ENCODE data around the gene KCNAB3. TPM values are rescaled to one million over a fixed set of nuclear protein-coding genes. Genes with fewer than 3 reads are reported as not detected.

Gene KCNAB3
- total RNA-seq, 2 donors from 2014 or later, result 1.2 to 4.5 TPM

DNA sequence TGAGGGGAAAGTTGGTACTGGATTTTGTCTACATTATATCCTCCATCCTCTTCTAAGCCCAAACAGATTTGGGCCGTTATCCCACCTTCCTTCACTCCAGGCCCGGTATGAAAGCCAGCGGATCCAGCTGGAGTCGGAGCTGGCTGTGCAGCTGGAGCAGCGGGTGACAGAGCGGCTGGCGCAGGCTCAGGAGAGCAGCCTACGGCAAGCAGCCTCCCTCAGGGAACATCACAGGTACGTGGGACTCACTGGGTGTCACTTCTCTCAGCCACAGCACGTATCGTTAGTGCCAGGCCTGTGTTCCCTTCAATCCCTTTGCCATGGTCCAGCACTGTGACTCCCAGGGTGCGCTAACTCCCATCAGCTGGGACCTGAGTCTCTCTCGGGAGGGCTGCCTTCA lies 13.6 kb upstream of the KCNAB3 start:
- peaks cover 4 to 20% of the 10 kb centered on the region in 2 donors for H3K36me3 ChIP-seq
- DNase-seq (ENCODE audit: low spot score), result no peak
- H3K9me3 ChIP-seq, result no peaks in the 10 kb centered on the region
- intact Hi-C loops (cut with DNase I), result no loop called here
- no peaks in the 10 kb centered on the region for H3K27me3 ChIP-seq (replicated peaks; ENCODE audit: insufficient read depth)
- no peak overlapping the region for H3K27ac ChIP-seq
- no peak overlapping the region for H3K4me3 ChIP-seq
- no peaks in the 10 kb centered on the region for H3K4me1 ChIP-seq (replicated peaks)
- TF ChIP-seq POLR2A (IDR thresholded peaks at IDR 0.05) (no peak), POLR2AphosphoS5 (IDR thresholded peaks at IDR 0.05) (no peak)
- TF ChIP-seq, protein P1, sequence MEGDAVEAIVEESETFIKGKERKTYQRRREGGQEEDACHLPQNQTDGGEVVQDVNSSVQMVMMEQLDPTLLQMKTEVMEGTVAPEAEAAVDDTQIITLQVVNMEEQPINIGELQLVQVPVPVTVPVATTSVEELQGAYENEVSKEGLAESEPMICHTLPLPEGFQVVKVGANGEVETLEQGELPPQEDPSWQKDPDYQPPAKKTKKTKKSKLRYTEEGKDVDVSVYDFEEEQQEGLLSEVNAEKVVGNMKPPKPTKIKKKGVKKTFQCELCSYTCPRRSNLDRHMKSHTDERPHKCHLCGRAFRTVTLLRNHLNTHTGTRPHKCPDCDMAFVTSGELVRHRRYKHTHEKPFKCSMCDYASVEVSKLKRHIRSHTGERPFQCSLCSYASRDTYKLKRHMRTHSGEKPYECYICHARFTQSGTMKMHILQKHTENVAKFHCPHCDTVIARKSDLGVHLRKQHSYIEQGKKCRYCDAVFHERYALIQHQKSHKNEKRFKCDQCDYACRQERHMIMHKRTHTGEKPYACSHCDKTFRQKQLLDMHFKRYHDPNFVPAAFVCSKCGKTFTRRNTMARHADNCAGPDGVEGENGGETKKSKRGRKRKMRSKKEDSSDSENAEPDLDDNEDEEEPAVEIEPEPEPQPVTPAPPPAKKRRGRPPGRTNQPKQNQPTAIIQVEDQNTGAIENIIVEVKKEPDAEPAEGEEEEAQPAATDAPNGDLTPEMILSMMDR (IDR thresholded peaks at IDR 0.05), result no peak
- 85% methylated on average over 13 of the region's 13 CpGs for WGBS

- intact Hi-C loops (cut with DNase I), result no loop called here
- peaks cover 2 to 17% of the 10 kb centered on the region in 2 donors for H3K36me3 ChIP-seq
Measured at GRCh38 chr17:7940743-7941142, 11.1 kb upstream of the KCNAB3 start.

GRCh38 chr17:7940034-7940433 lies 10.4 kb upstream of the KCNAB3 start:
- no peaks in the 10 kb centered on the region for H3K4me1 ChIP-seq (replicated peaks)
- peaks cover 0 to 17% of the 10 kb centered on the region in 2 donors for H3K36me3 ChIP-seq
- intact Hi-C loops (cut with DNase I), result no loop called here
- DNase-seq (ENCODE audit: low spot score), result no peak
- no peaks in the 10 kb centered on the region for H3K27me3 ChIP-seq (replicated peaks; ENCODE audit: insufficient read depth)
- 97% methylated on average over 4 of the region's 4 CpGs for WGBS
- no peak overlapping the region for H3K4me3 ChIP-seq
- H3K27ac ChIP-seq, result peak overlapping the region in 1 of 2 donors; percentile 27
- no peaks in the 10 kb centered on the region for H3K9me3 ChIP-seq
- no peak for TF ChIP-seq POLR2A (IDR thresholded peaks at IDR 0.05)

More at GRCh38 chr17:7940743-7941142, 11.1 kb upstream of the KCNAB3 start:
- TF ChIP-seq, protein P1 (IDR thresholded peaks at IDR 0.05), result no peak
- TF ChIP-seq POLR2AphosphoS5 (IDR thresholded peaks at IDR 0.05), result no peak
- no peak for TF ChIP-seq POLR2A (IDR thresholded peaks at IDR 0.05)
- Histone ChIP-seq H3K27ac (peak overlapping the region in 1 of 2 donors; percentile 27), H3K4me1 (replicated peaks) (no peaks in the 10 kb centered on the region), H3K27me3 (replicated peaks; ENCODE audit: insufficient read depth) (no peaks in the 10 kb centered on the region), H3K4me3 (no peak overlapping the region), H3K9me3 (no peaks in the 10 kb centered on the region)
- 85% methylated on average over 6 of the region's 6 CpGs for WGBS
- DNase-seq (ENCODE audit: low spot score), result no peak

DNA sequence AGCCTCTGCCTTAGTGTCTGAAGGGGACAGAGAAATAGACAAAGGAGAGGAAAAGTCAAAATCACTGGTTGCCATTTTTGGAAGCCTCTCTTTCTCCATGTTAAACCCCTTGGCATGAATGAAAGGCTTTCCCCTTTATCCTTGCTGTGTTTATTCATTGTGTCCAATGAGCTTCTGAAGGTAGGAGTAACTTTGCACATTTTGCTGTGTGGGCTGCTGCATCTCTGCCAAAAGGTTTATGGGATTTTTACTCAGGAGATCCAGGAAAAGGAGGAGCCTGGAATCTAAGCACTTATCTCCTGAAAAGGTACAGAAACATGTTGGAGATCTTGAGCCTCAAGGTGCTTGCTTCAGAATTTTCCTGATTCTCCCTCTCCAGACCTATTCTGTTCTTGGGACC lies 6.2 kb upstream of the KCNAB3 start:
- Histone ChIP-seq H3K9me3 (no peaks in the 10 kb centered on the region), H3K4me3 (no peak overlapping the region), H3K36me3 (no peaks in the 10 kb centered on the region), H3K27me3 (replicated peaks; ENCODE audit: insufficient read depth) (no peaks in the 10 kb centered on the region), H3K4me1 (replicated peaks) (no peaks in the 10 kb centered on the region), H3K27ac (peak overlapping the region in 1 of 2 donors; percentile 46)
- intact Hi-C loops (cut with DNase I), result no loop called here
- peak; percentile 36 for TF ChIP-seq POLR2AphosphoS5 (IDR thresholded peaks at IDR 0.05)
- no peak for TF ChIP-seq POLR2A (IDR thresholded peaks at IDR 0.05)
- TF ChIP-seq, protein P1 (IDR thresholded peaks at IDR 0.05), result no peak
- DNase-seq (ENCODE audit: low spot score), result no peak

- DNase-seq (ENCODE audit: low spot score), result no peak
- TF ChIP-seq, protein P1 (IDR thresholded peaks at IDR 0.05), result peak in 1 of 4 experiments; percentile 9
- no peak for TF ChIP-seq POLR2A (IDR thresholded peaks at IDR 0.05)
- no peak for TF ChIP-seq POLR2AphosphoS5 (IDR thresholded peaks at IDR 0.05)
- WGBS, result 5% methylated on average over 16 of the region's 16 CpGs
- intact Hi-C loops (cut with DNase I), result no loop called here
- Histone ChIP-seq H3K27ac (peak overlapping the region in 1 of 2 donors; percentile 81), H3K27me3 (replicated peaks; ENCODE audit: insufficient read depth) (no peaks in the 10 kb centered on the region), H3K36me3 (no peaks in the 10 kb centered on the region), H3K4me3 (peak overlapping the region; percentile 64 to 72), H3K9me3 (no peaks in the 10 kb centered on the region), H3K4me1 (replicated peaks) (no peaks in the 10 kb centered on the region)
Measured at GRCh38 chr17:7932949-7933348, 3.3 kb upstream of the KCNAB3 start.
